Neural progenitor cell (in vitro differentiated cells): Measurements from ENCODE around the gene SIRT5. TPM values are rescaled to one million over a fixed set of nuclear protein-coding genes. Genes with fewer than 3 reads are reported as not detected.

Experiments
- DNase-seq: peaks from one replicate; pipeline ENCODE4 v3.0.0-alpha.2; 2016; ENCODE audit warnings: low spot score
- H2AFZ ChIP-seq: fragments of 200-600 bp; sonication (generic); replicated peaks from 2 replicates; pipeline ENCODE4 v1.6.1; 2016; ENCODE audit warnings: antibody characterized with exemption
- H3F3A ChIP-seq: fragments of 200-600 bp; sonication (generic); 2 replicates; pipeline ENCODE4 v1.6.1; 2016; ENCODE audit warnings: antibody characterized with exemption, low read depth
- H3K27ac ChIP-seq: fragments of 200-600 bp; sonication (generic); 2 replicates; pipeline ENCODE4 v1.5.1; 2016; ENCODE audit warnings: mild to moderate bottlenecking
- H3K27me3 ChIP-seq: fragments of 200-600 bp; sonication (generic); 2 replicates; pipeline ENCODE4 v1.6.1; 2016; ENCODE audit warnings: mild to moderate bottlenecking, moderate library complexity
- H3K36me3 ChIP-seq: fragments of 200-600 bp; sonication (generic); 2 replicates; pipeline ENCODE4 v1.5.1; 2016
- H3K4me1 ChIP-seq: fragments of 200-600 bp; sonication (generic); 2 replicates; pipeline ENCODE4 v1.6.1; 2016; ENCODE audit warnings: mixed run types
- H3K4me2 ChIP-seq: fragments of 200-600 bp; sonication (generic); 2 replicates; pipeline ENCODE4 v1.6.1; 2016
- H3K4me3 ChIP-seq: fragments of 200-600 bp; sonication (generic); 2 replicates; pipeline ENCODE4 v1.5.1; 2016
- H3K79me2 ChIP-seq: fragments of 200-600 bp; sonication (generic); 2 replicates; pipeline ENCODE4 v1.6.1; 2016; ENCODE audit warnings: low read depth
- H3K9ac ChIP-seq: fragments of 200-600 bp; sonication (generic); 2 replicates; pipeline ENCODE4 v1.6.1; 2016
- H3K9me3 ChIP-seq: fragments of 200-600 bp; sonication (generic); 2 replicates; pipeline ENCODE4 v1.5.1; 2016; ENCODE audit warnings: low read depth
- H4K20me1 ChIP-seq: fragments of 200-600 bp; sonication (generic); 2 replicates; pipeline ENCODE4 v1.6.1; 2016; ENCODE audit warnings: low read depth
- H3K27ac Mint-ChIP-seq: 3 replicates; pipeline ENCODE4 v1.8.0; 2021; ENCODE audit warnings: mixed read lengths
- H3K27me3 Mint-ChIP-seq: 2 replicates; pipeline ENCODE4 v1.8.0; 2022; ENCODE audit warnings: low read depth, mild to moderate bottlenecking, inconsistent platforms, moderate library complexity, mixed read lengths; ENCODE audit not compliant: insufficient read depth
- H3K36me3 Mint-ChIP-seq: 3 replicates; pipeline ENCODE4 v1.8.0; 2021; ENCODE audit warnings: mixed read lengths
- H3K4me1 Mint-ChIP-seq: 3 replicates; pipeline ENCODE4 v1.8.0; 2021; ENCODE audit warnings: mixed read lengths
- H3K4me3 Mint-ChIP-seq: 3 replicates; pipeline ENCODE4 v1.8.0; 2021; ENCODE audit warnings: mild to moderate bottlenecking, moderate library complexity, mixed read lengths
- H3K9me3 Mint-ChIP-seq: 3 replicates; pipeline ENCODE4 v1.8.0; 2020; ENCODE audit warnings: mixed read lengths
- CTCF ChIP-seq: fragments of 200-600 bp; sonication (generic); IDR thresholded peaks from 2 replicates; pipeline ENCODE4 v1.5.1; 2017; ENCODE audit warnings: antibody characterized with exemption, mild to moderate bottlenecking
- EZH2 ChIP-seq: fragments of 200-600 bp; sonication (generic); IDR thresholded peaks from 2 replicates; pipeline ENCODE4 v1.6.1; 2017; ENCODE audit warnings: antibody characterized with exemption, mild to moderate bottlenecking, moderate library complexity
- EZH2phosphoT487 ChIP-seq: fragments of 200-600 bp; sonication (generic); IDR thresholded peaks from 2 replicates; pipeline ENCODE4 v1.6.1; 2017; ENCODE audit warnings: antibody characterized with exemption
- total RNA-seq: library from RNA; depleted of rRNA; stranded (reverse); fragments of >200 nt; gene quantifications from 2 replicates; pipeline ENCODE4 v1.2.3, GENCODE V29; 2015; ENCODE audit warnings: low replicate concordance

Gene SIRT5
- total RNA-seq, 1 donor from 2014 or later: 18.2 TPM

- Histone ChIP-seq H3K36me3 (no peaks in the 10 kb centered on the region), H3K27ac (no peak overlapping the region), H3K4me2 (peak overlapping the region; percentile 54), H2AFZ (peak overlapping the region; percentile 94), H3K9ac (peak overlapping the region; percentile 16), H3K4me1 (peaks cover 21% of the 10 kb centered on the region), H3F3A (peaks cover 15% of the 10 kb centered on the region), H3K79me2 (no peaks in the 10 kb centered on the region), H4K20me1 (no peaks in the 10 kb centered on the region), H3K4me3 (no peak overlapping the region), H3K27me3 (no peaks in the 10 kb centered on the region), H3K9me3 (no peaks in the 10 kb centered on the region)
- Mint-ChIP-seq H3K4me1 (peaks cover 28% of the 10 kb centered on the region), H3K9me3 (no peaks in the 10 kb centered on the region), H3K27me3 (peaks cover 4% of the 10 kb centered on the region), H3K27ac (peak overlapping the region; percentile 13), H3K4me3 (no peak overlapping the region), H3K36me3 (no peaks in the 10 kb centered on the region)
- no peak for TF ChIP-seq EZH2phosphoT487
- TF ChIP-seq CTCF: no peak
- TF ChIP-seq EZH2: no peak
- DNase-seq: no peak
These were observed 45.5 kb upstream of the SIRT5 start for GRCh38 chr6:13528777-13529343.

- no peak overlapping the region for H3K27ac ChIP-seq
- no peak overlapping the region for H3K4me3 ChIP-seq
- Mint-ChIP-seq H3K9me3 (no peaks in the 10 kb centered on the region), H3K36me3 (no peaks in the 10 kb centered on the region), H3K4me1 (peaks cover 19% of the 10 kb centered on the region), H3K27ac (no peak overlapping the region), H3K27me3 (peaks cover 11% of the 10 kb centered on the region), H3K4me3 (no peak overlapping the region)
- peak; percentile 38 for DNase-seq
- no peaks in the 10 kb centered on the region for H3K79me2 ChIP-seq
- H4K20me1 ChIP-seq: no peaks in the 10 kb centered on the region
- H3K9me3 ChIP-seq: no peaks in the 10 kb centered on the region
- H3K4me2 ChIP-seq: peak overlapping the region; percentile 31
- peaks cover 15% of the 10 kb centered on the region for H3F3A ChIP-seq
- TF ChIP-seq EZH2: no peak
- TF ChIP-seq EZH2phosphoT487: peak; percentile 35
- peaks cover 21% of the 10 kb centered on the region for H3K4me1 ChIP-seq
- H2AFZ ChIP-seq: no peak overlapping the region
- H3K27me3 ChIP-seq: no peaks in the 10 kb centered on the region
- no peak overlapping the region for H3K9ac ChIP-seq
- no peaks in the 10 kb centered on the region for H3K36me3 ChIP-seq
These were observed 42.4 kb upstream of the SIRT5 start for GRCh38 chr6:13531956-13532355.

- H3K4me3 Mint-ChIP-seq: no peak overlapping the region
- H3K4me2 ChIP-seq: no peak overlapping the region
- H3F3A ChIP-seq: peaks cover 9% of the 10 kb centered on the region
- H3K4me3 ChIP-seq: no peak overlapping the region
- H3K9me3 ChIP-seq: no peaks in the 10 kb centered on the region
- no peaks in the 10 kb centered on the region for H4K20me1 ChIP-seq
- no peak for DNase-seq
- no peak overlapping the region for H3K27ac ChIP-seq
- peaks cover 14% of the 10 kb centered on the region for H3K27me3 Mint-ChIP-seq
- no peaks in the 10 kb centered on the region for H3K9me3 Mint-ChIP-seq
- H3K36me3 ChIP-seq: no peaks in the 10 kb centered on the region
- H3K27ac Mint-ChIP-seq: no peak overlapping the region
- no peaks in the 10 kb centered on the region for H3K36me3 Mint-ChIP-seq
- H3K79me2 ChIP-seq: no peaks in the 10 kb centered on the region
- no peak overlapping the region for H2AFZ ChIP-seq
- no peak overlapping the region for H3K9ac ChIP-seq
- no peaks in the 10 kb centered on the region for H3K27me3 ChIP-seq
- H3K4me1 Mint-ChIP-seq: peaks cover 18% of the 10 kb centered on the region
- peaks cover 8% of the 10 kb centered on the region for H3K4me1 ChIP-seq
- TF ChIP-seq CTCF (no peak), EZH2phosphoT487 (no peak), EZH2 (no peak)
These were observed 39.9 kb upstream of the SIRT5 start for GRCh38 chr6:13534536-13534935.

- H3K27me3 Mint-ChIP-seq: peaks cover 14% of the 10 kb centered on the region
- Histone ChIP-seq H3K27me3 (no peaks in the 10 kb centered on the region), H3K79me2 (no peaks in the 10 kb centered on the region), H3K36me3 (no peaks in the 10 kb centered on the region), H3F3A (peaks cover 9% of the 10 kb centered on the region), H4K20me1 (no peaks in the 10 kb centered on the region), H3K4me1 (peaks cover 8% of the 10 kb centered on the region), H3K9me3 (no peaks in the 10 kb centered on the region), H2AFZ (no peak overlapping the region), H3K4me2 (no peak overlapping the region), H3K9ac (no peak overlapping the region), H3K4me3 (no peak overlapping the region), H3K27ac (no peak overlapping the region)
- no peak overlapping the region for H3K4me3 Mint-ChIP-seq
- DNase-seq: no peak
- no peak for TF ChIP-seq EZH2phosphoT487
- TF ChIP-seq EZH2: no peak
- no peak for TF ChIP-seq CTCF
- peaks cover 16% of the 10 kb centered on the region for H3K4me1 Mint-ChIP-seq
- H3K36me3 Mint-ChIP-seq: no peaks in the 10 kb centered on the region
- H3K27ac Mint-ChIP-seq: no peak overlapping the region
- H3K9me3 Mint-ChIP-seq: peaks cover under 1% of the 10 kb centered on the region
These were observed 39.1 kb upstream of the SIRT5 start for GRCh38 chr6:13535306-13535705.
